CD14-positive monocyte (primary cell): ENCODE data around the gene ZNF689. TPM values are rescaled to one million over a fixed set of nuclear protein-coding genes. Genes with fewer than 3 reads are reported as not detected.

Source experiments
- DNase-seq, 3 donors: peaks; one replicate each; pipeline ENCODE4 v3.0.0-alpha.2; 2011 to 2022
- H2AFZ ChIP-seq: 2 replicates; pipeline ENCODE4 v1.6.0; 2012; ENCODE audit warnings: mild to moderate bottlenecking, low read depth, low read length, inconsistent platforms; ENCODE audit not compliant: insufficient read depth, poor library complexity, severe bottlenecking
- H3K27ac ChIP-seq, 2 donors: 1 replicate in 1 of 2; 2 replicates in 1 of 2; pipeline ENCODE4 v1.5.1; 2012 to 2013; ENCODE audit warnings: low read length in 2 of 2, control low read depth in 1 of 2, inconsistent platforms in 1 of 2, low read depth in 1 of 2, mild to moderate bottlenecking in 1 of 2
- H3K27me3 ChIP-seq, 2 donors: one replicate each; pipeline versions ENCODE4 v1.6.0 to v1.6.1; 2011 to 2013; ENCODE audit warnings: low read length in 2 of 2; ENCODE audit not compliant: control insufficient read depth in 2 of 2, insufficient read depth in 2 of 2
- H3K36me3 ChIP-seq, 2 donors: replicated peaks in 1 of 2; 1 replicate in 1 of 2; 2 replicates in 1 of 2; pipeline versions ENCODE4 v1.5.1 to v1.6.1; 2012 to 2013; ENCODE audit warnings: low read length in 2 of 2, control low read depth in 1 of 2, inconsistent platforms in 1 of 2, mild to moderate bottlenecking in 1 of 2; ENCODE audit not compliant: insufficient read depth in 2 of 2, control insufficient read depth in 1 of 2
- H3K4me1 ChIP-seq, 2 donors: 1 replicate in 1 of 2; 2 replicates in 1 of 2; pipeline versions ENCODE4 v1.5.1 to v1.6.1; 2012 to 2013; ENCODE audit warnings: low read length in 2 of 2, control low read depth in 1 of 2, inconsistent platforms in 1 of 2, mild to moderate bottlenecking in 1 of 2, moderate library complexity in 1 of 2; ENCODE audit not compliant: insufficient read depth in 2 of 2, control insufficient read depth in 1 of 2
- H3K4me2 ChIP-seq: replicated peaks from 2 replicates; pipeline ENCODE3; 2012; ENCODE audit warnings: low read length, moderate library complexity, mild to moderate bottlenecking; ENCODE audit not compliant: poor library complexity, severe bottlenecking; ENCODE audit errors: extremely low read depth
- H3K4me3 ChIP-seq, 3 experiments: fragments of 200-600 bp in 1 of 3; sonication (generic) in 1 of 3; replicated peaks in 1 of 3; 1 replicate in 2 of 3; 2 replicates in 1 of 3; pipeline ENCODE4 v1.5.1; 2011 to 2013; ENCODE audit warnings: low read length in 3 of 3, mild to moderate bottlenecking in 3 of 3, control low read depth in 2 of 3, low read depth in 2 of 3, inconsistent platforms in 1 of 3, moderate library complexity in 1 of 3
- H3K79me2 ChIP-seq: 2 replicates; pipeline ENCODE4 v1.6.0; 2012; ENCODE audit warnings: mild to moderate bottlenecking, control low read depth, inconsistent platforms, low read length, moderate library complexity; ENCODE audit not compliant: insufficient read depth
- H3K9ac ChIP-seq: 2 replicates; pipeline ENCODE4 v1.6.0; 2017; ENCODE audit warnings: low read length, mild to moderate bottlenecking; ENCODE audit not compliant: insufficient read depth, poor library complexity, severe bottlenecking
- H3K9me3 ChIP-seq, 2 donors: replicated peaks in 1 of 2; 1 replicate in 1 of 2; 2 replicates in 1 of 2; pipeline versions ENCODE4 v1.5.1 to v1.6.1; 2012 to 2013; ENCODE audit warnings: low read length in 2 of 2, control low read depth in 1 of 2; ENCODE audit not compliant: control insufficient read depth in 1 of 2, insufficient read depth in 1 of 2
- H4K20me1 ChIP-seq: 2 replicates; pipeline ENCODE4 v1.6.0; 2012; ENCODE audit warnings: mild to moderate bottlenecking, low read length, control low read depth, moderate library complexity; ENCODE audit not compliant: insufficient read depth
- H3K27ac Mint-ChIP-seq, 7 donors: one replicate each; pipeline ENCODE4 v1.8.0; 2020; ENCODE audit warnings: mild to moderate bottlenecking in 7 of 7, mixed read lengths in 7 of 7, moderate library complexity in 6 of 7, inconsistent platforms in 2 of 7
- H3K27me3 Mint-ChIP-seq, 3 donors: one replicate each; pipeline ENCODE4 v1.8.0; 2021 to 2022; ENCODE audit warnings: low read depth in 3 of 3, mild to moderate bottlenecking in 3 of 3, mixed read lengths in 3 of 3, moderate library complexity in 3 of 3, inconsistent platforms in 1 of 3
- H3K36me3 Mint-ChIP-seq, 2 donors: one replicate each; pipeline ENCODE4 v1.8.0; 2020; ENCODE audit warnings: mixed read lengths in 2 of 2, inconsistent platforms in 1 of 2, mild to moderate bottlenecking in 1 of 2
- H3K4me1 Mint-ChIP-seq: one replicate; pipeline ENCODE4 v1.8.0; 2020; ENCODE audit warnings: mild to moderate bottlenecking, mixed read lengths
- H3K4me3 Mint-ChIP-seq, 2 donors: one replicate each; pipeline ENCODE4 v1.8.0; 2020; ENCODE audit warnings: mild to moderate bottlenecking in 2 of 2, mixed read lengths in 2 of 2, moderate library complexity in 1 of 2
- H3K9me3 Mint-ChIP-seq, 7 donors: one replicate each; pipeline ENCODE4 v1.8.0; 2020 to 2022; ENCODE audit warnings: mixed read lengths in 7 of 7, mild to moderate bottlenecking in 6 of 7, moderate library complexity in 6 of 7, inconsistent platforms in 2 of 7
- WGBS: methylation state at CpG from one replicate; pipeline ENCODE4 v1.1.5; 2013; ENCODE audit warnings: missing lambda C conversion rate; ENCODE audit not compliant: insufficient coverage; 5-methylcytosine and 5-hydroxymethylcytosine counted together
- intact Hi-C, 2 donors: fragments of 100-400 bp; cut with micrococcal nuclease; formaldehyde crosslinking; loops; one replicate each; pipeline versions ENCODE4 v1.15.0 to v1.15.1; 2023
- polyA plus RNA-seq, 3 donors: library from polyadenylated mRNA; depleted of rRNA in 1 of 3; unstranded in 2 of 3; stranded (reverse) in 1 of 3; fragments of 300-500 nt in 2 of 3; fragments of >200 nt in 1 of 3; fragmentation: Illumina TruSeq in 2 of 3; gene quantifications; 1 replicate in 2 of 3; 2 replicates in 1 of 3; pipeline ENCODE4 v1.2.3, GENCODE V29; 2012 to 2021
- TF ChIP-seq, protein P1 (sequence below): fragments of 200-600 bp; IDR thresholded peaks from one replicate; pipeline ENCODE4 v1.8.0; 2022; ENCODE audit warnings: antibody characterized with exemption, mild to moderate bottlenecking

Gene ZNF689
- polyA plus RNA-seq, 3 donors: 4.1 to 11.2 (median 8.0) TPM

DNA sequence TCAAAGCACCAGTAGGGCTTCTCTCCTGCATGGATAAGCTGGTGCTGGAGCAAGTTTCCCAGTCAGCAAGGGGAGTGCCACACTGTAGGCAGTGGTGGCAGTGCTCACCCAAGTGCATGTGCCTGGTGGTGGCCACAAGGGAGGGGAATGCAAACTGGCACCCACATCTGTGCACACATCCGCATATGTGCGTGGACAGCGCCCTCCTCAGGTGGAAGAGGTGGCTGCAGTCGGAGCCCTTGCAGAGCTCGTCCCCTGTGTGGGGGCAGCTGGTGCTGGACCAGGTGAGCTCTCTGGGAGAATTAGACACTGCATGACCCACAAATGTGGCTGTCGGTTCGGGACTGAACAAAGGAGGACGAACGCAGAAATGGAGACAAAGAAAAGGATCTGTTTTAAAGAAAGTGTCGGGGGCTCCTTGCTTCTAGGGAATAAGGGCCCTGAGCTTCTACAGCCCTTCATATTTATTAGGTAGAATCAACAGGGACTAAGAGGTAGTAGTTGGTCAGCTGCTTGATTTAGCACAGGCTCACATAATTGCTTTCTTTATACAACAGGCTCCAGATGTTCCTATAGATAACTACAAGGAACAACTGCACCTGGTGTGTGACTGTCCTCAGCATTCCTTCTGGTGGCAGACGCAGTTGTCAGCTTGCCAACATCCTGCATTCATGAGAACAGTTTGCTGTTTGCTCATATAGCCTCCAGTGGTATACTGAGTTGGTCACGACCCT, 5.3 kb upstream of the ZNF689 start:
- Mint-ChIP-seq H3K4me1 (peaks cover 23% of the 10 kb centered on the region), H3K4me3 (no peak overlapping the region), H3K27me3 (no peaks in the 10 kb centered on the region), H3K9me3 (peaks cover 0 to 9% (median 0%) of the 10 kb centered on the region in 7 donors), H3K36me3 (no peaks in the 10 kb centered on the region), H3K27ac (peak overlapping the region in 1 of 7 donors; percentile 64)
- H3K27me3 ChIP-seq: no peaks in the 10 kb centered on the region
- intact Hi-C loops: loop anchor here in 1 of 2 donors (10.0 kb wide), 2 partner anchors 61 to 171 kb away; partner anchors contain the start of genes SEPHS2 and ZNF764
- H3K27ac ChIP-seq: no peak overlapping the region
- no peak overlapping the region for H3K4me3 ChIP-seq
- no peak overlapping the region for H3K9ac ChIP-seq
- DNase-seq: peak; percentile 67 to 74 (median 68)
- peaks cover 15 to 18% of the 10 kb centered on the region in 2 donors for H3K4me1 ChIP-seq
- H2AFZ ChIP-seq: no peak overlapping the region
- H3K79me2 ChIP-seq: no peaks in the 10 kb centered on the region
- TF ChIP-seq, protein P1, sequence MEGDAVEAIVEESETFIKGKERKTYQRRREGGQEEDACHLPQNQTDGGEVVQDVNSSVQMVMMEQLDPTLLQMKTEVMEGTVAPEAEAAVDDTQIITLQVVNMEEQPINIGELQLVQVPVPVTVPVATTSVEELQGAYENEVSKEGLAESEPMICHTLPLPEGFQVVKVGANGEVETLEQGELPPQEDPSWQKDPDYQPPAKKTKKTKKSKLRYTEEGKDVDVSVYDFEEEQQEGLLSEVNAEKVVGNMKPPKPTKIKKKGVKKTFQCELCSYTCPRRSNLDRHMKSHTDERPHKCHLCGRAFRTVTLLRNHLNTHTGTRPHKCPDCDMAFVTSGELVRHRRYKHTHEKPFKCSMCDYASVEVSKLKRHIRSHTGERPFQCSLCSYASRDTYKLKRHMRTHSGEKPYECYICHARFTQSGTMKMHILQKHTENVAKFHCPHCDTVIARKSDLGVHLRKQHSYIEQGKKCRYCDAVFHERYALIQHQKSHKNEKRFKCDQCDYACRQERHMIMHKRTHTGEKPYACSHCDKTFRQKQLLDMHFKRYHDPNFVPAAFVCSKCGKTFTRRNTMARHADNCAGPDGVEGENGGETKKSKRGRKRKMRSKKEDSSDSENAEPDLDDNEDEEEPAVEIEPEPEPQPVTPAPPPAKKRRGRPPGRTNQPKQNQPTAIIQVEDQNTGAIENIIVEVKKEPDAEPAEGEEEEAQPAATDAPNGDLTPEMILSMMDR: peak; percentile 87
- H3K36me3 ChIP-seq: no peaks in the 10 kb centered on the region
- WGBS: 62% methylated on average over 6 of the region's 12 CpGs
- no peaks in the 10 kb centered on the region for H3K9me3 ChIP-seq
- no peaks in the 10 kb centered on the region for H4K20me1 ChIP-seq
- no peak overlapping the region for H3K4me2 ChIP-seq

- Histone ChIP-seq H3K4me3 (peak overlapping the region; percentile 73 to 86 (median 80)), H3K27me3 (no peaks in the 10 kb centered on the region), H4K20me1 (no peaks in the 10 kb centered on the region), H3K79me2 (peaks cover 49% of the 10 kb centered on the region), H3K9me3 (no peaks in the 10 kb centered on the region), H3K27ac (peak overlapping the region; percentile 67 to 89), H3K9ac (peak overlapping the region; percentile 95), H2AFZ (peak overlapping the region; percentile 97), H3K36me3 (peaks cover 11 to 20% of the 10 kb centered on the region in 2 donors), H3K4me1 (peaks cover 47 to 59% of the 10 kb centered on the region in 2 donors), H3K4me2 (peak overlapping the region; percentile 97)
- Mint-ChIP-seq H3K4me1 (peaks cover 54% of the 10 kb centered on the region), H3K4me3 (peak overlapping the region; percentile 89 to 93), H3K27ac (peak overlapping the region; percentile 46 to 94 (median 91)), H3K27me3 (no peaks in the 10 kb centered on the region), H3K36me3 (peaks cover 20 to 35% of the 10 kb centered on the region in 2 donors), H3K9me3 (peaks cover 0 to 2% (median 0%) of the 10 kb centered on the region in 7 donors)
- TF ChIP-seq, protein P1: no peak
- DNase-seq: no peak
- intact Hi-C loops: loop anchor here in 1 of 2 donors (5.0 kb wide), 1 partner anchor 82 kb away; the partner anchor contains the start of gene ZNF768
- WGBS: under 1% methylated on average over 31 of the region's 40 CpGs
These were observed 925 bp downstream of the ZNF689 start for GRCh38 chr16:30609002-30609925.
